ENCODE results near the gene ADARB2.
"Not testable (repeated sequence)": the region's sequence is repeated elsewhere in the genome, so short reads cannot be mapped to it uniquely, and the experiment has no call there.

Gene ADARB2

GRCh38 chr10:1229116-1229515 lies 508.2 kb downstream of the ADARB2 start:
- DNase-seq (ENCODE audit: low spot score): no peak

- DNase-seq (ENCODE audit: low spot score): no peak
Observed at GRCh38 chr10:1228467-1228975, 508.8 kb downstream of the ADARB2 start.

GRCh38 chr10:1227510-1228402 lies 509.6 kb downstream of the ADARB2 start:
- no peak for DNase-seq (ENCODE audit: low spot score)

- DNase-seq (ENCODE audit: low spot score): not testable (repeated sequence)
Observed at GRCh38 chr10:1226907-1227306, 510.4 kb downstream of the ADARB2 start.

- DNase-seq (ENCODE audit: low spot score): not testable (repeated sequence)
Observed at GRCh38 chr10:1219874-1220273, 517.5 kb downstream of the ADARB2 start.

GRCh38 chr10:1217661-1218060 lies 519.7 kb downstream of the ADARB2 start:
- DNase-seq (ENCODE audit: low spot score): no peak

- no peak for DNase-seq (ENCODE audit: low spot score)
Observed at GRCh38 chr10:1217237-1217587, 520.1 kb downstream of the ADARB2 start.

- no peak for DNase-seq (ENCODE audit: low spot score)
Observed at GRCh38 chr10:1216574-1217236, 520.6 kb downstream of the ADARB2 start.

- no peak for DNase-seq (ENCODE audit: low spot score)
Observed at GRCh38 chr10:1215862-1216573, 521.3 kb downstream of the ADARB2 start.

- no peak for DNase-seq (ENCODE audit: low spot score)
Observed at GRCh38 chr10:1214882-1215540, 522.3 kb downstream of the ADARB2 start.

- DNase-seq (ENCODE audit: low spot score): no peak
Observed at GRCh38 chr10:1214071-1214675, 523.2 kb downstream of the ADARB2 start.

GRCh38 chr10:1213252-1214070 lies 523.9 kb downstream of the ADARB2 start:
- no peak for DNase-seq (ENCODE audit: low spot score)

- DNase-seq (ENCODE audit: low spot score): no peak
Observed at GRCh38 chr10:1212571-1213141, 524.7 kb downstream of the ADARB2 start.

GRCh38 chr10:1211844-1212570 lies 525.3 kb downstream of the ADARB2 start:
- DNase-seq (ENCODE audit: low spot score): no peak

- no peak for DNase-seq (ENCODE audit: low spot score)
Observed at GRCh38 chr10:1210667-1211066, 526.7 kb downstream of the ADARB2 start.

GRCh38 chr10:1209355-1209979 lies 527.9 kb downstream of the ADARB2 start:
- DNase-seq (ENCODE audit: low spot score): no peak

- no peak for DNase-seq (ENCODE audit: low spot score)
Observed at GRCh38 chr10:1208366-1209311, 528.7 kb downstream of the ADARB2 start.

GRCh38 chr10:1206601-1207000 lies 530.7 kb downstream of the ADARB2 start:
- DNase-seq (ENCODE audit: low spot score): no peak

Data from ecto neural progenitor cell (in vitro differentiated cells).